Inferior parietal cortex (tissue), 1 donor: ENCODE data around the gene CD8B.
"Not testable (repeated sequence)": the region's sequence is repeated elsewhere in the genome, so short reads cannot be mapped to it uniquely, and the experiment has no call there.

ENCODE experiments used
- DNase-seq: peaks from one replicate; pipeline ENCODE4 v3.0.0-alpha.2; 2016; ENCODE audit errors: extremely low spot score

Gene CD8B

GRCh38 chr2:86861628-86862379, at the start of gene CD8B:
TSS of gene CD8B (minus strand) at chr2:86861886. CDS start at chr2:86861865, 21 bp downstream.
- DNase-seq, result not testable (repeated sequence)

- not testable (repeated sequence) for DNase-seq
Observed at GRCh38 chr2:86905868-86906267, 44.2 kb upstream of the CD8B start.

- DNase-seq, result not testable (repeated sequence)
Observed at GRCh38 chr2:86900687-86901086, 39.0 kb upstream of the CD8B start.

GRCh38 chr2:86886026-86886425, 24.3 kb upstream of the CD8B start:
- DNase-seq, result not testable (repeated sequence)

- not testable (repeated sequence) for DNase-seq
Observed at GRCh38 chr2:86882865-86883264, 21.2 kb upstream of the CD8B start.

DNA sequence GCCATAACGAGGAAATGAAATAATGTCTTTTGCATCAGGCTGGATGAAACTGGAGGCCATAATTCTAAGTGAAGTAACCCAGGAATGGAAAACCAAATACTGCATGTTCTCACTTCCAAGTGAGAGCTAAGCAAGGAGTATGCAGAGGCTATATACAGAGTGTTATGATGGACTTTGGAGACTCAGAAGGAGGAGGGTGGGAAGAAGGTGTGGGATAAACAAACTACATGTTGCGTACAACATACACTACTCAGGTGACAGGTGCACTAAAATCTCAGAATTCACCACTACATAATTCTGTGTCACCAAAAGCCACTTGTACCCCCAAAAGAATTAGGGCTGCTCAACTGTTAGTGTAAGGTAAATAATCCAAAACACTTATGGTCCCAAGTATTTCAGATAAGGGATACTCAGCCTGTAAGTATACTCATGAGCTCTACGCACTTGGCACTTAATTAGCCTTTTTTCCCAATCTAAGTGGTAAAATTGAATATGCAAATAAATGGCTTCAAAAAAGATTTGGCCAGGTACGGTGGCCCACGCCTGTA, 20.5 kb upstream of the CD8B start:
- DNase-seq, result not testable (repeated sequence)

DNA sequence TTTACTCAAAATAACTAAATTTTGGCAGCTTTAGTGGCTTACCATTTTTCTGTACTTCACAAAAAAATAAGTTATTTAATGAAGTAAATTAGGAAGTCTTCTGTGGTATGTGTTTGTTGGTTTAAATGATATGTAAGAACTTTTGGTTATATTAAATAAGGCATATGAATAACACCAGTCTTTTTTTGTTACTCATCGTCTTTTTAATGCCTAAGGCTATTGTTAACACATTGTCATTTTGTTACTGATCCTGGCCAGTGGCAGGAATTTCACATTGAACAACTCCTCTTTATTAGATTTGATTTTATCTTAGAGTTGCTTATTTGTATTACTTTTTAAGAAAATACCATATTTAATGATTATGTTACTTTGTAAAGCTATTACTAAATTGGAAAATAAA, 17.3 kb upstream of the CD8B start:
- DNase-seq, result not testable (repeated sequence)

DNA sequence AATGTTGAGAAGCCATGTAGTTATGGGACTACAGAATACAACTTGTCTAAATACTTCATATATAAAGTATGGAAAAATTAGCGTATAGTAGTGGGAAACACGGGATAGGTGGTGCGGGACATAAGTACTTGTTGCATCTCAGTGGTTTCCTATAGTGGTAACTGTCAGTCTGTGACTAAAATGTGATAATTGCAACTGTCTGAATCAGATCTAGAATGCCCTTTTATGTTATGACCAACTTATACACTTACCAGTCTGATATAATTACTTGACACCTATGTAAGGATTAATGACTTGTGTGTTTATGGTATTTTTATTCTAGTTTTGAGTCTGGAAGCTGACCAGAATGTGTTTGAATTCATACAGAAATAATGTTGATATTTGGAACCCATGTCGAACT, 9.3 kb upstream of the CD8B start:
- DNase-seq, result not testable (repeated sequence)

GRCh38 chr2:86868895-86869468, 7.3 kb upstream of the CD8B start:
- not testable (repeated sequence) for DNase-seq

GRCh38 chr2:86862380-86862703, 656 bp upstream of the CD8B start:
- not testable (repeated sequence) for DNase-seq

DNA sequence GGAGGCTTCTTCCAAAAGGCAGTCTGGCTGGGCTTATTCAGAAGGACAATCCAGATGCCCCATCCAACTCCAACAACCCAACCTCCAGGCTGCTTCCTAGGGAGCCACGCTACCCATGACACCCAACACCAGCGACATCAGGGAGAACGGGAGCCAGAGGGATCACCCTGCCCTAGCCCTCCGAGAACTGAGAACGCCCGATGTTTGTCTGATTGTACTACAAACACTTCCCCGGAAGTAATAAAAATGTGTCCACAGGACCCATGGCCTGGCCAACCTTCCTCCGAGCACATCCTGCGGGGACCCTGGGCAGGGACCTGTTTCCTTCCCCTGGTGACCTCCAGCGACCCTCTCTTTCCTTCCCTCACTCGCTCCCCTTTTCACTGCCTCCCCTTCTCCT, 511 bp downstream of the CD8B start:
- not testable (repeated sequence) for DNase-seq

- not testable (repeated sequence) for DNase-seq
Observed at GRCh38 chr2:86860573-86860972, 1.1 kb downstream of the CD8B start.

DNA sequence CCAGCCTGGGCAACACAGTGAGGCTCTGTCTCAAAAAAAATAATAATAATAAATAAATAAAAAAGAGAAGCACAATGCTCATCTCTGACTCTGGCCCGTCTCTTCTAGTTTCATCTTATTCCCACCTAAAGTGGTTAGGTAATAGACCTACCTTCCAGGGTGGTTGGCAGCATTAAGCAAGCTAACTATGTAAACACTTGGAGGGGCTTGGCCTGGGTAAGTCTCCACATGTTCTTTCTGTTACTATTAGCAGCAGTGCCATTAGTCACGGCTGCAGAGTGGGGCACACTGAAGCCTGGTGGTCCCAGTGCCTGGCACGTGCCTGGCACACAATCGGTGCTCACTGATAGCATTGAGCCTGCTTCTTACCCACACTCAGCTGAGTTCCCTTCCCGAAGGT, 4.0 kb downstream of the CD8B start:
- DNase-seq, result not testable (repeated sequence)

DNA sequence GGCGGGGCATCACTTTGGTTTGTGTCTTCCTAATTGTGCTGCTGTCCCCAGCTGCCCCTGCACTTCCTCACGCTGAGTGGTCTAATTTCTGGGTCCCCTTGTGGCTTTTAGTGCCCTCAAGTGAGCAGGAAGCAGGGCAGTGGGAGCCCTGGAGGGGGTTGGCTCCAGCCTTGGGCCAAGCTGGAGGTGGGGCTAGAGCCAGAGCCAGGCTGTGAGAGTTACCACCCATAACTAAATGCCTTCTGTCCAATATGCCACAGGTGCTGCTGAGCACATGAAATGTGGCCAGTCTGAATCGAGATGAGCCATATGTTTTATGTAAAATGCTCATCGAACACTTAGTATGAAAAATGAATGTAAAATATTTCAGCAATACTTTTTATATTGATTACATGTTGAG, 5.2 kb downstream of the CD8B start:
- not testable (repeated sequence) for DNase-seq

DNA sequence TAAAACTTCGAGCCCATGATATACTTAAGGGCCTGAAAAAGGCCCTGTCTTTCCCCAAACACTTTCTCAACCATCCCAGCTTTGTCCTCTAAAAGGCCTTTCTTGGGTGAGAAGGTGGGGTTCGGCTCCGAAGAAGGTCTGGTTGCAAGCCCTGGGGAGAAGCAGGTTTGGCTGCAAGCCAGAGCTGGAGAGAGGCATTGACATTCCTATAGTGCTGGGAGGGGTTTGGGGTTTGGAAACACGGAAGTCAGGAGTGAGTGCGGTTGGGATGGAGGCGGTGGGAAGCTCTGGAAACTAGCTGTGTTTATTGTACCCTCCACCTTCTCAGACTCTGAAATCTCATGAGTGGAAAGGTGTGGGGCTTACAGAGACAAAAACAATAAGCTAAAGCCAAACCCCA, 5.7 kb downstream of the CD8B start:
- DNase-seq, result not testable (repeated sequence)

GRCh38 chr2:86851581-86851980, 10.1 kb downstream of the CD8B start:
- DNase-seq, result not testable (repeated sequence)

GRCh38 chr2:86842607-86843234, 19.0 kb downstream of the CD8B start:
- DNase-seq, result not testable (repeated sequence)

DNA sequence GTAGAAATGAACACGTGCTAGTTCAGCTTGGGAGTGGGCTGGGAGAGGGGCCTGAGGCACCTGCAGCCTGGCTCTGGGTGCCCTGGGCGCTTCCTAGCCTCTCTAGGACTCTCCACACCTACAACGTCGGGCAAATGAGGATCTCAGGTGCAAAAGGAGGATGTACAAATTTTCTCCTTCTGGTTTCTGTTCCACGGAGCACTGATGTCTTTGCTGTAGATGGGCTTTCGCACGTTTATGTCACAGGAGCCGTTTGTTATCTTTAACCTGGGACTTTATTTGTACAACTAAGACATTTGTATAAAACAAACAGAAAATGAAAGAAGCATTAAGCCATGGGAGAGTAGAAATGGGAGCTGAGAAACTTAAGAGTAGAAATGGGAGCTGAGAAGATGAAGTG, 20.4 kb downstream of the CD8B start:
- not testable (repeated sequence) for DNase-seq

- not testable (repeated sequence) for DNase-seq
Observed at GRCh38 chr2:86839871-86840548, 21.7 kb downstream of the CD8B start.

DNA sequence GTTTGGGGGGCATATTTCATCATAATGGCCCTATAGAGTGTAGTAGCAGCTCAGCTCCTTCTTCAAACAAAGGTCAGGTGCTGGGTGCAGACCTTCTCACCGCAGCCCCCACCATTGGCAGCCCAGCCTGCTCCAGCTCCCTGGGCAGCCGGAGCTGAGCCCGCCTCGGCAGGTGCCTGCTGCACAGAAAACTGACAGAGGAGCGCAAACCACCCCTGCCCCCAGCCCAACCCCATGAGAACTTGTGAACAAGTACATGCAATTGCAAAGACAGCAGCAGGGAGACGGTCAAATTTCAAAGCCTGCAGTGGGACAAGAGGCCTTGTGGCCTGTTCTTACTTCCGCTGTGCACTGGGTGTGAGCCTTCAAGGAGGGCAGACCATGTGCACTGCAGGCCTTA, 22.2 kb downstream of the CD8B start:
- DNase-seq, result not testable (repeated sequence)

DNA sequence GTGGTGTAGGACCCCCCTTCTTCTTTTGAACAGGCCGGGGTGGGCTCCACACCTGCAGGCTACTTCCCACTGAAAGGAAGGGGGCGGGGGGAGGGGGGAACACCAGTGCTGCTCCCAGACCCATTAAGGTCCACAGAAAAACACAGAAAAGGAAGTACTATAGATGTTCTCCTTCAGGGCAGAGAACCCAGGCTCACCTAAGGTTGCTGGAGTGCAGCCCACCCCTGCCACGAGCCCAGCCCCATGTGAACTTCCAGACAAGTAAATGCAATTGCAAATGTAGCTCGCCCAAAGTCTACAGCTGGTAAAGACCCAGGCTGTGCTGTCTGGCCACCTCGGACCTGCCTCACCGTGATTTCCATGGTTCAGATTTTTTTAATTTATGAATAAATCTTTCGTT, 24.0 kb downstream of the CD8B start:
- not testable (repeated sequence) for DNase-seq
